ENCODE measurements around the gene ZNF585A.

ZNF585A gene

DNA sequence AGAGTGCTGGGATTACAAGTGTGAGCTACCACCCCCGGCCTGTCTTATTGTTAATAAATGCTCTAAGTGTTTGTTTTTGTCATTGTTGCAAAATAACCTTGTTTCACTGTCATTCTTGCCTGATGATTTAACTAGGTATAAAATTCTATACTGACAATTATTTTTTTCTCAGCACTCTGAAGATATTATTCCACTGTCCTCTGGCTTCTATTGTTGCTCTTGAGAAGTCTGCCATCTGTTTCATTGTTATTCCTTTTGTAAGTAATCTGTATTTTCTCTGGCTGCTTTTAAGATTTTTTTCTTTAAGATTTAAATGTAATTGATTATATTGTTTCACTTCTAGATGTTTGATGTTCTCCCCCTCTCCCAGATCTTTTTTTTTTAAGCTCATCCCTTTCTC lies 76.6 kb downstream of the ZNF585A start:
- DNase-seq (ENCODE audit: low read depth in 1 of 2, low spot score in 1 of 2): no peak
